SJCRH30 (cell line): ENCODE measurements around the gene OGFOD3. TPM values are rescaled to one million over a fixed set of nuclear protein-coding genes. Genes with fewer than 3 reads are reported as not detected.

Experiments used
- DNase-seq, 2 experiments: peaks; one replicate each; pipeline ENCODE4 v3.0.0-alpha.2; 2015 to 2020
- H3K27ac ChIP-seq: fragments of 250-450 bp; sonication (Bioruptor Pico); 2 replicates; pipeline ENCODE4 v1.5.1; 2020; ENCODE audit warnings: mild to moderate bottlenecking, moderate library complexity
- H3K27me3 ChIP-seq: fragments of 250-450 bp; sonication (Bioruptor Pico); 2 replicates; pipeline ENCODE4 v1.5.1; 2020; ENCODE audit warnings: mild to moderate bottlenecking, moderate library complexity
- H3K36me3 ChIP-seq: fragments of 250-450 bp; sonication (Bioruptor Pico); 2 replicates; pipeline ENCODE4 v1.5.1; 2020; ENCODE audit warnings: mild to moderate bottlenecking, moderate library complexity
- H3K4me1 ChIP-seq: fragments of 250-450 bp; sonication (Bioruptor Pico); 2 replicates; pipeline ENCODE4 v1.5.1; 2020; ENCODE audit warnings: mild to moderate bottlenecking, moderate library complexity
- H3K4me3 ChIP-seq: fragments of 250-450 bp; sonication (Bioruptor Pico); 2 replicates; pipeline ENCODE4 v1.5.1; 2020; ENCODE audit warnings: mild to moderate bottlenecking, moderate library complexity
- H3K9me3 ChIP-seq: fragments of 250-450 bp; sonication (Bioruptor Pico); replicated peaks from 2 replicates; pipeline ENCODE4 v1.5.1; 2020; ENCODE audit warnings: mild to moderate bottlenecking, moderate library complexity
- total RNA-seq: library from RNA; depleted of rRNA; stranded (reverse); fragments of >200 nt; shearing (Covaris generic); gene quantifications from 2 replicates; pipeline ENCODE4 v1.2.3, GENCODE V29; 2014

OGFOD3 gene
- total RNA-seq, 1 experiment from 2014 or later: 144 TPM

- no peak overlapping the region for H3K27ac ChIP-seq
- no peak for DNase-seq
- peaks cover 5% of the 10 kb centered on the region for H3K4me1 ChIP-seq
- H3K27me3 ChIP-seq: no peaks in the 10 kb centered on the region
- 0 out of 2 replicates have a peak, but pooled peaks cover 3% of the 10 kb centered on the region for H3K36me3 ChIP-seq
- no peaks in the 10 kb centered on the region for H3K9me3 ChIP-seq
- no peak overlapping the region for H3K4me3 ChIP-seq
These were observed 23.5 kb upstream of the OGFOD3 start for GRCh38 chr17:82441691-82442487.

GRCh38 chr17:82440991-82441627, 22.7 kb upstream of the OGFOD3 start:
- DNase-seq: peak; percentile 94 to 95
- Histone ChIP-seq H3K9me3 (no peaks in the 10 kb centered on the region), H3K27ac (no peak overlapping the region), H3K4me3 (peak overlapping the region; percentile 1; the same call in 1 of the 2 replicates), H3K4me1 (peaks cover 5% of the 10 kb centered on the region), H3K27me3 (no peaks in the 10 kb centered on the region), H3K36me3 (0 out of 2 replicates have a peak, but pooled peaks cover 3% of the 10 kb centered on the region)

- Histone ChIP-seq H3K4me3 (peak overlapping the region; percentile 1; the same call in 1 of the 2 replicates), H3K27me3 (no peaks in the 10 kb centered on the region), H3K36me3 (0 out of 2 replicates have a peak, but pooled peaks cover 3% of the 10 kb centered on the region), H3K4me1 (peaks cover 5% of the 10 kb centered on the region), H3K27ac (no peak overlapping the region), H3K9me3 (no peaks in the 10 kb centered on the region)
- DNase-seq: no peak
These were observed 22.1 kb upstream of the OGFOD3 start for GRCh38 chr17:82440469-82440981.

GRCh38 chr17:82439829-82440365, 21.5 kb upstream of the OGFOD3 start:
- no peak for DNase-seq
- no peaks in the 10 kb centered on the region for H3K9me3 ChIP-seq
- H3K36me3 ChIP-seq: 0 out of 2 replicates have a peak, but pooled peaks cover 3% of the 10 kb centered on the region
- H3K4me1 ChIP-seq: peaks cover 5% of the 10 kb centered on the region
- H3K4me3 ChIP-seq: no peak overlapping the region
- no peak overlapping the region for H3K27ac ChIP-seq
- no peaks in the 10 kb centered on the region for H3K27me3 ChIP-seq

- Histone ChIP-seq H3K9me3 (no peaks in the 10 kb centered on the region), H3K36me3 (0 out of 2 replicates have a peak, but pooled peaks cover 3% of the 10 kb centered on the region), H3K4me1 (peaks cover 5% of the 10 kb centered on the region), H3K27me3 (no peaks in the 10 kb centered on the region), H3K27ac (no peak overlapping the region), H3K4me3 (no peak overlapping the region)
- no peak for DNase-seq
These were observed 20.9 kb upstream of the OGFOD3 start for GRCh38 chr17:82439194-82439828.

- H3K27me3 ChIP-seq: no peaks in the 10 kb centered on the region
- no peak overlapping the region for H3K4me3 ChIP-seq
- 0 out of 2 replicates have a peak, but pooled peaks cover 3% of the 10 kb centered on the region for H3K36me3 ChIP-seq
- H3K27ac ChIP-seq: no peak overlapping the region
- H3K9me3 ChIP-seq: no peaks in the 10 kb centered on the region
- no peak for DNase-seq
- peaks cover 5% of the 10 kb centered on the region for H3K4me1 ChIP-seq
These were observed 20.2 kb upstream of the OGFOD3 start for GRCh38 chr17:82438401-82439193.

- DNase-seq: no peak
These were observed 18.9 kb upstream of the OGFOD3 start for GRCh38 chr17:82437325-82437668.

GRCh38 chr17:82436601-82437324, 18.4 kb upstream of the OGFOD3 start:
- DNase-seq: no peak
- H3K9me3 ChIP-seq: no peaks in the 10 kb centered on the region
- no peaks in the 10 kb centered on the region for H3K27me3 ChIP-seq
- H3K4me3 ChIP-seq: no peak overlapping the region
- no peak overlapping the region for H3K27ac ChIP-seq
- H3K4me1 ChIP-seq: peaks cover 5% of the 10 kb centered on the region
- no peaks in the 10 kb centered on the region for H3K36me3 ChIP-seq

More at GRCh38 chr17:82437325-82437668, 18.9 kb upstream of the OGFOD3 start:
- no peaks in the 10 kb centered on the region for H3K9me3 ChIP-seq
- H3K27me3 ChIP-seq: no peaks in the 10 kb centered on the region
- H3K36me3 ChIP-seq: no peaks in the 10 kb centered on the region
- no peak overlapping the region for H3K27ac ChIP-seq
- peaks cover 5% of the 10 kb centered on the region for H3K4me1 ChIP-seq
- no peak overlapping the region for H3K4me3 ChIP-seq

- H3K36me3 ChIP-seq: no peaks in the 10 kb centered on the region
- no peak for DNase-seq
- no peaks in the 10 kb centered on the region for H3K27me3 ChIP-seq
These were observed 17.5 kb upstream of the OGFOD3 start for GRCh38 chr17:82435601-82436583.

GRCh38 chr17:82435103-82435502, 16.7 kb upstream of the OGFOD3 start:
- Histone ChIP-seq H3K36me3 (no peaks in the 10 kb centered on the region), H3K27ac (no peak overlapping the region), H3K9me3 (no peaks in the 10 kb centered on the region), H3K27me3 (no peaks in the 10 kb centered on the region), H3K4me1 (no peaks in the 10 kb centered on the region), H3K4me3 (no peak overlapping the region)
- peak in 1 of 2 experiments; percentile 65 for DNase-seq

More at GRCh38 chr17:82435601-82436583, 17.5 kb upstream of the OGFOD3 start:
- no peak overlapping the region for H3K27ac ChIP-seq
- peaks cover 5% of the 10 kb centered on the region for H3K4me1 ChIP-seq
- no peak overlapping the region for H3K4me3 ChIP-seq
- no peaks in the 10 kb centered on the region for H3K9me3 ChIP-seq

GRCh38 chr17:82434216-82434565, 15.8 kb upstream of the OGFOD3 start:
- Histone ChIP-seq H3K4me1 (no peaks in the 10 kb centered on the region), H3K36me3 (no peaks in the 10 kb centered on the region), H3K27ac (no peak overlapping the region), H3K9me3 (no peaks in the 10 kb centered on the region), H3K4me3 (no peak overlapping the region), H3K27me3 (no peaks in the 10 kb centered on the region)
- no peak for DNase-seq

- Histone ChIP-seq H3K4me1 (no peaks in the 10 kb centered on the region), H3K36me3 (no peaks in the 10 kb centered on the region), H3K27ac (no peak overlapping the region), H3K9me3 (no peaks in the 10 kb centered on the region), H3K27me3 (no peaks in the 10 kb centered on the region), H3K4me3 (no peak overlapping the region)
- no peak for DNase-seq
These were observed 15.3 kb upstream of the OGFOD3 start for GRCh38 chr17:82433560-82434215.
